ENCODE results near the gene SIPA1L3.
"Not testable (repeated sequence)": the region's sequence is repeated elsewhere in the genome, so short reads cannot be mapped to it uniquely, and the experiment has no call there.

The SIPA1L3 gene

GRCh38 chr19:38071054-38071453 is 164.0 kb downstream of the SIPA1L3 start:
- not testable (repeated sequence) for DNase-seq (ENCODE audit: low read depth)

- no peak for DNase-seq (ENCODE audit: low read depth)
These were observed 164.6 kb downstream of the SIPA1L3 start for GRCh38 chr19:38071647-38072046.

GRCh38 chr19:38072776-38073750 is 166.1 kb downstream of the SIPA1L3 start:
- no peak for DNase-seq (ENCODE audit: low read depth)

GRCh38 chr19:38073841-38074685 is 167.1 kb downstream of the SIPA1L3 start:
- no peak for DNase-seq (ENCODE audit: low read depth)

GRCh38 chr19:38076337-38076736 is 169.3 kb downstream of the SIPA1L3 start:
- DNase-seq (ENCODE audit: low read depth): no peak

GRCh38 chr19:38078302-38078930 is 171.4 kb downstream of the SIPA1L3 start:
- DNase-seq (ENCODE audit: low read depth): no peak

- DNase-seq (ENCODE audit: low read depth): no peak
These were observed 172.9 kb downstream of the SIPA1L3 start for GRCh38 chr19:38079926-38080380.

- no peak for DNase-seq (ENCODE audit: low read depth)
These were observed 174.7 kb downstream of the SIPA1L3 start for GRCh38 chr19:38081547-38082255.

GRCh38 chr19:38082256-38083118 is 175.5 kb downstream of the SIPA1L3 start:
- DNase-seq (ENCODE audit: low read depth): no peak

GRCh38 chr19:38084196-38084595 is 177.2 kb downstream of the SIPA1L3 start:
- no peak for DNase-seq (ENCODE audit: low read depth)

- DNase-seq (ENCODE audit: low read depth): no peak
These were observed 182.4 kb downstream of the SIPA1L3 start for GRCh38 chr19:38089440-38089839.

- DNase-seq (ENCODE audit: low read depth): no peak
These were observed 186.1 kb downstream of the SIPA1L3 start for GRCh38 chr19:38093154-38093553.

- no peak for DNase-seq (ENCODE audit: low read depth)
These were observed 186.6 kb downstream of the SIPA1L3 start for GRCh38 chr19:38093587-38093986.

GRCh38 chr19:38095411-38096308 is 188.7 kb downstream of the SIPA1L3 start:
- DNase-seq (ENCODE audit: low read depth): peak; percentile 16

- DNase-seq (ENCODE audit: low read depth): no peak
These were observed 193.0 kb downstream of the SIPA1L3 start for GRCh38 chr19:38099966-38100365.

GRCh38 chr19:38100589-38100988 is 193.6 kb downstream of the SIPA1L3 start:
- no peak for DNase-seq (ENCODE audit: low read depth)

GRCh38 chr19:38101723-38102122 is 194.7 kb downstream of the SIPA1L3 start:
- no peak for DNase-seq (ENCODE audit: low read depth)

- no peak for DNase-seq (ENCODE audit: low read depth)
These were observed 198.6 kb downstream of the SIPA1L3 start for GRCh38 chr19:38105574-38105973.

GRCh38 chr19:38107129-38107528 is 200.1 kb downstream of the SIPA1L3 start:
- DNase-seq (ENCODE audit: low read depth): no peak

Data from T follicular helper cell (primary cell).